Activated T-helper 9 cell treated with anti-CD3 and anti-CD28 coated beads, Interleukin-2, amount 50 U/mL, for 16 hours (primary cell): ENCODE data around the gene ACSS3.

Source experiments
- DNase-seq: peaks from one replicate; pipeline ENCODE4 v3.0.0-alpha.2; 2020; ENCODE audit warnings: low read depth

The ACSS3 gene

GRCh38 chr12:81296556-81297305 is 218.9 kb downstream of the ACSS3 start:
- DNase-seq, result no peak

- DNase-seq, result no peak
These were observed 219.7 kb downstream of the ACSS3 start for GRCh38 chr12:81297601-81298000.

- no peak for DNase-seq
These were observed 222.6 kb downstream of the ACSS3 start for GRCh38 chr12:81300454-81300853.

DNA sequence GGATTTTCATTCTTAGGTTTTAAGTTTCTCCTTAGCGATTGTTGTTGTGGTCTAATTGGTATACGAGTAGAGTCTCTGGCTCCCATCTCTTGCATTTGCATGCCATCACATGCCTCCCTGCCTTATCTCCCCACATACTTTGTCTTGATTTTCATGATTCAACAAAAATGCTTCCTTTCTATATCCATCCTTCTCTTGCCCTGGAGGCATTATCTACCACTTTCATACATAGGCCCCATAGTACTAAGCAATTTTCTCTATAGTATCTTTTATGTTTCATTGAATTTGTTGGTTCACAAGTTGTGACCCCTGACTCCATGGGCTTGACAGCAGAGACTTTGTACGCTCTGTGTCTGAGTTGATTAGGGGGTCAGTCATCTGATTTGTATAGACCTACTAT is 226.1 kb downstream of the ACSS3 start:
- no peak for DNase-seq
